ACHN (cell line): ENCODE results near the gene GAGE12E.
"Not testable (repeated sequence)": the region's sequence is repeated elsewhere in the genome, so short reads cannot be mapped to it uniquely, and the experiment has no call there.

Experiments used
- DNase-seq: peaks from one replicate; pipeline ENCODE4 v3.0.0-alpha.2; 2015
- in situ Hi-C: cut with HindIII; loops from 2 replicates; pipeline ENCODE4 v1.10.0; 2017; ENCODE audit warnings: low sequenced_read_pairs, low pct_ligation_motif_present, low pct_unique_long_range_greater_than_20kb

The GAGE12E gene

GRCh38 chrX:49550989-49551388 lies at the start of gene GAGE12E:
Gene GAGE12E (plus strand): TSS chrX:49551289. CDS start chrX:49552444, 1,155 bp downstream.
- DNase-seq, in situ Hi-C loops: not testable (repeated sequence)

DNA sequence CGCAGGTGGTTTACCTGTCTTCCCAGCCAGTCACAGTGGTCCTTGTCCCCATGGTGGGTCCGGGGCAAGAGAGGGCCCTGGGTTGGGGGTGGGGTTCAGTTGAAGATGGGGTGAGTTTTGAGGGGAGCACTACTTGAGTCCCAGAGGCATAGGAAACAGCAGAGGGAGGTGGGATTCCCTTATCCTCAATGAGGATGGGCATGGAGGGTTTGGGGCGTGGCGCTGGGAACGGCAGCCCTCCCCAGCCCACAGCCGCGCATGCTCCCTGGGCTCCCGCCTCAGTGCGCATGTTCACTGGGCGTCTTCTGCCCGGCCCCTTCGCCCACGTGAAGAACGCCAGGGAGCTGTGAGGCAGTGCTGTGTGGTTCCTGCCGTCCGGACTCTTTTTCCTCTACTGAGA lies 19.2 kb upstream of the GAGE12E start, which contains the start of gene GAGE12C:
Gene GAGE12C (plus strand): TSS at position 301 of the 400 bp plus-strand sequence. CDS start 1,155 bp downstream, outside the sequence.
- in situ Hi-C loops = not testable (repeated sequence)

GRCh38 chrX:49541433-49541832 lies 9.7 kb upstream of the GAGE12E start, which contains the start of gene GAGE12D:
Gene GAGE12D (plus strand): TSS chrX:49541733. CDS start chrX:49542888, 1,155 bp downstream.
- in situ Hi-C loops, DNase-seq: not testable (repeated sequence)

More for the DNA sequence above, 19.2 kb upstream of the GAGE12E start, which contains the start of gene GAGE12C:
- not testable (repeated sequence) for DNase-seq

GRCh38 chrX:49560542-49560941 lies 9.5 kb downstream of the GAGE12E start, which contains the start of gene GAGE12F:
Gene GAGE12F (plus strand): TSS chrX:49560842. CDS start chrX:49561997, 1,155 bp downstream.
- in situ Hi-C loops, DNase-seq: not testable (repeated sequence)

GRCh38 chrX:49568728-49569127 lies 17.6 kb downstream of the GAGE12E start:
- DNase-seq, in situ Hi-C loops: not testable (repeated sequence)

DNA sequence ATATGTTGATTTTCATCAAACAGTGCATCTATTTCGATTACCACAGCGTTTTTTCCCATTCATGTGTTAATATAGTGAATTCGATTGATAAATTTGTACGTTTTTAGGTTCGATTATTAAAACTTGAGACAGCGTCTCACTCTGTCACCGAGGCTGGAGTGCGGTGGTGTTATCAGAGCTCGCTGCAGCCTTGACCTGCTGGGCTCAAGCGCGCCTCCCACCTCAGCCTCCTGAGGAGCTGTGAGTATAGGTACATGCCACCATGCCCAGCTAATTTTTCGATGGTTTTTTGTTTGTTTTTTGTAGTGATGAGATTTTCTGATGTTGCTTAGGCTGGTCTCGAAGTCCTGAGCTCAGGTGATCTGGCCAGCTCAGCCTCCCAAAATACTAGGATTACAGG lies 18.1 kb downstream of the GAGE12E start:
- in situ Hi-C loops, DNase-seq: not testable (repeated sequence)

GRCh38 chrX:49570100-49570499 lies 19.0 kb downstream of the GAGE12E start, which contains the start of gene GAGE12G:
Gene GAGE12G (plus strand): TSS chrX:49570400. CDS start chrX:49571555, 1,155 bp downstream.
- DNase-seq, in situ Hi-C loops: not testable (repeated sequence)

DNA sequence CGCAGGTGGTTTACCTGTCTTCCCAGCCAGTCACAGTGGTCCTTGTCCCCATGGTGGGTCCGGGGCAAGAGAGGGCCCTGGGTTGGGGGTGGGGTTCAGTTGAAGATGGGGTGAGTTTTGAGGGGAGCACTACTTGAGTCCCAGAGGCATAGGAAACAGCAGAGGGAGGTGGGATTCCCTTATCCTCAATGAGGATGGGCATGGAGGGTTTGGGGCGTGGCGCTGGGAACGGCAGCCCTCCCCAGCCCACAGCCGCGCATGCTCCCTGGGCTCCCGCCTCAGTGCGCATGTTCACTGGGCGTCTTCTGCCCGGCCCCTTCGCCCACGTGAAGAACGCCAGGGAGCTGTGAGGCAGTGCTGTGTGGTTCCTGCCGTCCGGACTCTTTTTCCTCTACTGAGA lies 28.6 kb downstream of the GAGE12E start, which contains the start of gene GAGE12H:
Gene GAGE12H (plus strand): TSS at position 301 of the 400 bp plus-strand sequence. CDS start 1,155 bp downstream, outside the sequence.
- in situ Hi-C loops, DNase-seq: not testable (repeated sequence)

- DNase-seq, in situ Hi-C loops: not testable (repeated sequence)
Measured at GRCh38 chrX:49589196-49589595, 38.1 kb downstream of the GAGE12E start, which contains the start of gene GAGE2A. Gene GAGE2A (plus strand): TSS chrX:49589496. CDS start chrX:49590651, 1,155 bp downstream.

- in situ Hi-C loops, DNase-seq: not testable (repeated sequence)
Measured at GRCh38 chrX:49589769-49590478, 38.8 kb downstream of the GAGE12E start.

- in situ Hi-C loops = not testable (repeated sequence)
Measured at GRCh38 chrX:49590488-49590887, 39.4 kb downstream of the GAGE12E start.

GRCh38 chrX:49598720-49599119 lies 47.6 kb downstream of the GAGE12E start, which contains the start of gene GAGE1:
Gene GAGE1 (plus strand): TSS chrX:49599020. CDS start chrX:49600175, 1,155 bp downstream.
- in situ Hi-C loops, DNase-seq: not testable (repeated sequence)

More at GRCh38 chrX:49590488-49590887, 39.4 kb downstream of the GAGE12E start:
- DNase-seq = not testable (repeated sequence)
